Measurements from ENCODE around the gene ADGRL3. TPM values are rescaled to one million over a fixed set of nuclear protein-coding genes. Genes with fewer than 3 reads are reported as not detected.

Gene ADGRL3
- total RNA-seq, 1 donor from 2014 or later, result 44.8 TPM

GRCh38 chr4:61805979-61806378 lies 605.9 kb downstream of the ADGRL3 start:
- DNase-seq (ENCODE audit: low spot score), result no peak
- no peaks in the 10 kb centered on the region for H3K36me3 Mint-ChIP-seq (ENCODE audit: low read depth, unreplicated experiment)
- no peak overlapping the region for H3K27ac Mint-ChIP-seq (ENCODE audit: unreplicated experiment)
- no peaks in the 10 kb centered on the region for H3K4me1 Mint-ChIP-seq (ENCODE audit: unreplicated experiment)
- no peak for TF ChIP-seq CTCF (IDR thresholded peaks at IDR 0.05; ENCODE audit: unreplicated experiment)
- H3K27me3 Mint-ChIP-seq (ENCODE audit: unreplicated experiment), result no peaks in the 10 kb centered on the region
- H3K9me3 Mint-ChIP-seq (ENCODE audit: unreplicated experiment), result no peaks in the 10 kb centered on the region
- H3K4me3 Mint-ChIP-seq (ENCODE audit: unreplicated experiment), result no peak overlapping the region

- Mint-ChIP-seq H3K36me3 (ENCODE audit: low read depth, unreplicated experiment) (peaks cover 5% of the 10 kb centered on the region), H3K27me3 (ENCODE audit: unreplicated experiment) (no peaks in the 10 kb centered on the region), H3K9me3 (ENCODE audit: unreplicated experiment) (no peaks in the 10 kb centered on the region), H3K27ac (ENCODE audit: unreplicated experiment) (no peak overlapping the region), H3K4me1 (ENCODE audit: unreplicated experiment) (no peaks in the 10 kb centered on the region), H3K4me3 (ENCODE audit: unreplicated experiment) (no peak overlapping the region)
- TF ChIP-seq CTCF (IDR thresholded peaks at IDR 0.05; ENCODE audit: unreplicated experiment), result no peak
- DNase-seq (ENCODE audit: low spot score), result no peak
These were observed 612.0 kb downstream of the ADGRL3 start for GRCh38 chr4:61812171-61812570.

- Mint-ChIP-seq H3K27me3 (ENCODE audit: unreplicated experiment) (peaks cover 3% of the 10 kb centered on the region), H3K27ac (ENCODE audit: unreplicated experiment) (no peak overlapping the region), H3K9me3 (ENCODE audit: unreplicated experiment) (no peaks in the 10 kb centered on the region), H3K4me1 (ENCODE audit: unreplicated experiment) (no peaks in the 10 kb centered on the region), H3K4me3 (ENCODE audit: unreplicated experiment) (no peak overlapping the region), H3K36me3 (ENCODE audit: low read depth, unreplicated experiment) (peaks cover 15% of the 10 kb centered on the region)
- no peak for DNase-seq (ENCODE audit: low spot score)
- no peak for TF ChIP-seq CTCF (IDR thresholded peaks at IDR 0.05; ENCODE audit: unreplicated experiment)
These were observed 616.9 kb downstream of the ADGRL3 start for GRCh38 chr4:61817071-61817470.

- Mint-ChIP-seq H3K4me3 (ENCODE audit: unreplicated experiment) (no peak overlapping the region), H3K27ac (ENCODE audit: unreplicated experiment) (no peak overlapping the region), H3K36me3 (ENCODE audit: low read depth, unreplicated experiment) (peaks cover 15% of the 10 kb centered on the region)
These were observed 620.0 kb downstream of the ADGRL3 start for GRCh38 chr4:61820136-61820535.

GRCh38 chr4:61824454-61824853 lies 624.3 kb downstream of the ADGRL3 start:
- H3K4me3 Mint-ChIP-seq (ENCODE audit: unreplicated experiment), result no peak overlapping the region
- no peaks in the 10 kb centered on the region for H3K27me3 Mint-ChIP-seq (ENCODE audit: unreplicated experiment)
- no peaks in the 10 kb centered on the region for H3K36me3 Mint-ChIP-seq (ENCODE audit: low read depth, unreplicated experiment)
- no peak overlapping the region for H3K27ac Mint-ChIP-seq (ENCODE audit: unreplicated experiment)
- no peak for TF ChIP-seq CTCF (IDR thresholded peaks at IDR 0.05; ENCODE audit: unreplicated experiment)
- DNase-seq (ENCODE audit: low spot score), result no peak
- no peaks in the 10 kb centered on the region for H3K4me1 Mint-ChIP-seq (ENCODE audit: unreplicated experiment)
- H3K9me3 Mint-ChIP-seq (ENCODE audit: unreplicated experiment), result no peaks in the 10 kb centered on the region

More at GRCh38 chr4:61820136-61820535, 620.0 kb downstream of the ADGRL3 start:
- no peaks in the 10 kb centered on the region for H3K9me3 Mint-ChIP-seq (ENCODE audit: unreplicated experiment)
- no peaks in the 10 kb centered on the region for H3K4me1 Mint-ChIP-seq (ENCODE audit: unreplicated experiment)
- H3K27me3 Mint-ChIP-seq (ENCODE audit: unreplicated experiment), result peaks cover 3% of the 10 kb centered on the region
- no peak for DNase-seq (ENCODE audit: low spot score)
- no peak for TF ChIP-seq CTCF (IDR thresholded peaks at IDR 0.05; ENCODE audit: unreplicated experiment)

Data from endothelial cell (in vitro differentiated cells).